ENCODE measurements around the gene FUT3.
A peak's percentile ranks its signal among the peaks of the same experiment; 100 is the strongest.
"Not testable (repeated sequence)": the region's sequence is repeated elsewhere in the genome, so short reads cannot be mapped to it uniquely, and the experiment has no call there.

Gene FUT3

GRCh38 chr19:5882421-5882968 lies 31.2 kb upstream of the FUT3 start:
- FAIRE-seq, result no peak
- DNase-seq (ENCODE audit: low spot score), result no peak

- DNase-seq (ENCODE audit: low spot score) (no peak), FAIRE-seq (no peak)
Observed at GRCh38 chr19:5881543-5882299, 30.5 kb upstream of the FUT3 start.

GRCh38 chr19:5880604-5881078 lies 29.4 kb upstream of the FUT3 start:
- peak; percentile 12 for DNase-seq (ENCODE audit: low spot score)
- FAIRE-seq, result no peak

- DNase-seq (ENCODE audit: low spot score), result no peak
- FAIRE-seq, result no peak
Observed at GRCh38 chr19:5880196-5880595, 28.9 kb upstream of the FUT3 start.

- DNase-seq (ENCODE audit: low spot score) (no peak), FAIRE-seq (no peak)
Observed at GRCh38 chr19:5877882-5878281, 26.6 kb upstream of the FUT3 start.

GRCh38 chr19:5877427-5877826 lies 26.2 kb upstream of the FUT3 start:
- FAIRE-seq (no peak), DNase-seq (ENCODE audit: low spot score) (no peak)

- DNase-seq (ENCODE audit: low spot score), result peak; percentile 38
- not testable (repeated sequence) for FAIRE-seq
Observed at GRCh38 chr19:5874496-5874895, 23.2 kb upstream of the FUT3 start.

- no peak for DNase-seq (ENCODE audit: low spot score)
- FAIRE-seq, result no peak
Observed at GRCh38 chr19:5873617-5874199, 22.5 kb upstream of the FUT3 start.

GRCh38 chr19:5870986-5871394 lies 19.7 kb upstream of the FUT3 start:
- DNase-seq (ENCODE audit: low spot score), result no peak
- no peak for FAIRE-seq

GRCh38 chr19:5867201-5868136 lies 16.2 kb upstream of the FUT3 start:
- no peak for DNase-seq (ENCODE audit: low spot score)
- no peak for FAIRE-seq

GRCh38 chr19:5865772-5866171 lies 14.5 kb upstream of the FUT3 start:
- DNase-seq (ENCODE audit: low spot score), result no peak
- FAIRE-seq, result no peak

- no peak for FAIRE-seq
- DNase-seq (ENCODE audit: low spot score), result no peak
Observed at GRCh38 chr19:5864725-5865486, 13.7 kb upstream of the FUT3 start.

GRCh38 chr19:5864013-5864720 lies 12.9 kb upstream of the FUT3 start:
- no peak for DNase-seq (ENCODE audit: low spot score)

GRCh38 chr19:5863030-5863665 lies 11.9 kb upstream of the FUT3 start:
- DNase-seq (ENCODE audit: low spot score) (no peak), FAIRE-seq (no peak)

More at GRCh38 chr19:5864013-5864720, 12.9 kb upstream of the FUT3 start:
- FAIRE-seq, result no peak

- FAIRE-seq (no peak), DNase-seq (ENCODE audit: low spot score) (no peak)
Observed at GRCh38 chr19:5857203-5858081, 6.2 kb upstream of the FUT3 start.

GRCh38 chr19:5855151-5855550 lies 3.9 kb upstream of the FUT3 start:
- not testable (repeated sequence) for FAIRE-seq; DNase-seq (ENCODE audit: low spot score)

GRCh38 chr19:5854121-5854520 lies 2.9 kb upstream of the FUT3 start:
- not testable (repeated sequence) for FAIRE-seq

GRCh38 chr19:5850743-5851293 lies 431 bp downstream of the FUT3 start:
- FAIRE-seq (peak; percentile 12), DNase-seq (ENCODE audit: low spot score) (no peak)

More at GRCh38 chr19:5854121-5854520, 2.9 kb upstream of the FUT3 start:
- DNase-seq (ENCODE audit: low spot score), result not testable (repeated sequence)

Data from RCC 7860 (cell line).